Ovary (tissue), 9 donors: ENCODE measurements around the gene FBXW8. TPM values are rescaled to one million over a fixed set of nuclear protein-coding genes. Genes with fewer than 3 reads are reported as not detected.

ENCODE experiments used
- DNase-seq, 5 donors: peaks; one replicate each; pipeline ENCODE4 v3.0.0-alpha.2; 2019 to 2020
- H3K27ac ChIP-seq, 2 donors: fragments of 200-600 bp; one replicate each; pipeline versions ENCODE4 v1.5.1 to v1.8.0; 2019 to 2022
- H3K27me3 ChIP-seq: fragments of 200-600 bp; one replicate; pipeline ENCODE4 v1.8.0; 2022
- H3K36me3 ChIP-seq: fragments of 200-600 bp; sonication (generic); one replicate; pipeline ENCODE4 v1.5.1; 2019
- H3K4me1 ChIP-seq: one replicate; pipeline ENCODE4 v1.8.1; 2013; ENCODE audit warnings: mild to moderate bottlenecking, moderate library complexity; ENCODE audit not compliant: insufficient read depth
- H3K4me3 ChIP-seq: fragments of 200-600 bp; sonication (generic); one replicate; pipeline ENCODE4 v1.5.1; 2017
- H3K9me3 ChIP-seq, 2 donors: fragments of 200-600 bp in 1 of 2; sonication (generic) in 1 of 2; one replicate each; pipeline versions ENCODE4 v1.5.1 to v1.8.1; 2013 to 2019; ENCODE audit warnings: mild to moderate bottlenecking in 1 of 2, moderate library complexity in 1 of 2
- EP300 ChIP-seq: sonication (generic); formaldehyde crosslinking; IDR thresholded peaks from one replicate; pipeline ENCODE4 v1.6.1; 2017; ENCODE audit warnings: antibody characterized with exemption
- POLR2A ChIP-seq: fragments of 450-650 bp; IDR thresholded peaks from one replicate; pipeline ENCODE4 v1.6.1; 2017; ENCODE audit warnings: antibody characterized with exemption, mild to moderate bottlenecking, moderate library complexity
- whole genome bisulfite sequencing, 3 donors: extraction: QIAGEN DNeasy Blood & Tissue Kit in 1 of 3; methylation state at CpG; one replicate each; pipeline versions ENCODE4 v1.1.5 to v1.1.7; 2013 to 2017; 5-methylcytosine and 5-hydroxymethylcytosine counted together
- intact Hi-C, 4 donors: fragments of 100-400 bp; cut with DNase I; formaldehyde crosslinking; loops; one replicate each; pipeline versions ENCODE4 v1.11.0 to v1.15.1; 2022 to 2023
- polyA plus RNA-seq, 2 donors: library from polyadenylated mRNA; stranded (reverse); fragments of 200-250 nt in 1 of 2; fragments of 350-450 nt in 1 of 2; fragmentation: Illumina TruSeq in 1 of 2; extraction: RNeasy Lipid Tissue Mini Kit (QIAGEN cat#74804) in 1 of 2; gene quantifications; one replicate each; pipeline ENCODE4 v1.2.3, GENCODE V29; 2013 to 2014
- total RNA-seq, 7 donors: library from RNA; depleted of rRNA in 2 of 7; stranded (reverse); fragments of >200 nt in 2 of 7; fragmentation: NEBNext Ultra II Directional in 3 of 7; extraction: Animal tissue kit (Norgen Biotek cat#: 25700) in 3 of 7; gene quantifications; one replicate each; pipeline versions ENCODE4 v1.1.0 to v1.2.4, GENCODE V29; 2016 to 2023
- TF ChIP-seq, protein P1 (sequence below), 3 donors: fragments of 450-650 bp in 2 of 3; fragments of 200-600 bp in 1 of 3; IDR thresholded peaks; one replicate each; pipeline versions ENCODE4 v1.5.1 to v1.8.0; 2016 to 2022; ENCODE audit warnings: antibody characterized with exemption in 3 of 3, mild to moderate bottlenecking in 1 of 3
- donor health status: DM: no; HTN: no; CAD: no; lungs with moderate emphysema.
- donor health status: DM: no; HTN: no; CAD: no.
- donor health status: Bipolar disorder and iron deficiency.
- donor health status: DM: yes; HTN: yes; CAD: no.
- donor health status: DM: no; HTN: no; CAD: no.
- donor health status: DM: yes; HTN: yes; CAD: no.

FBXW8 gene
- total and polyA plus RNA-seq, 9 donors, result 7.4 to 23.1 (median 16.6) TPM

DNA sequence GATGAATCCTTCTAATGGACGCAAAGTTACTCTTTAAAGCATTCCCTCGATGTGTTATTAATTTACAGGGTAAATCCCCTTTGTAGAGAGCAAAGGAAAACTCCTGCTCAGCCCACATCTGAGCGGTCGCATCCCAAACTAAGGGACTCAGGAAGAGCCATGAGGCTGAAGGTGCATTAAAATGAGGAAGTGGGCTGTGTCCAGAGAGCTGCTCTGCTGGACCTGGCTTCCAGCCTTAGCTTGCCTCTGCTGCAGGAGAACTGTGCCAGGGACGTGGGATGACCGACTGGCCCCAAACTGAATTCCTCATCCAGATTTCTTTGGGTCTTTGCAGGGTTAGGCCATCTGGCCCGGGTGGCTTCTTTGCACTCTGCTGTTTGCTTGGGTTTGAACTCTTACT, 88.3 kb downstream of the FBXW8 start:
- H3K36me3 ChIP-seq, result no peaks in the 10 kb centered on the region

DNA sequence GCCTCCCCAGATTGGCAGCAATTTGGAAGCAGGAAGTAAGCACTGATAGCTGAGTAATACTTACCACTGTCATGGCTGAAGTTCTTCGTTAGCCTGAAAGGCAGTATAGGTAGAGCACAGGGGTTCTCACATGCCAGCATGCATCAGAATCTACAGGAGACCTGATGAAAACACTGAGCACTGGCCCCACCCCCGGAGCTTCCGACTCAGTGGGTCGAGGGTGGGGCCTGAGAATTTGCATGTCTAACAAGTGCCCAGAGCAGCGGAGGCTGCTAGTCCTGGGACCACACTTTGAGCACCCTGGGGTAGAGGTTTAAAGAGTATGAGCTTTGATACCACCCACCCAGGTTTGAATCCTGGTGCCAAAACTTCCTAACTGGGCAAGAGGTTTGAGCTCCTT, 89.6 kb downstream of the FBXW8 start:
- Histone ChIP-seq H3K4me1 (peaks cover 6% of the 10 kb centered on the region), H3K27me3 (no peaks in the 10 kb centered on the region), H3K9me3 (no peaks in the 10 kb centered on the region), H3K36me3 (no peaks in the 10 kb centered on the region), H3K4me3 (no peak overlapping the region), H3K27ac (no peak overlapping the region)
- whole genome bisulfite sequencing, 3 donors, result 84 to 89% (median 85%) methylated on average over 5 of the region's 5 CpGs
- DNase-seq, result no peak
- intact Hi-C loops, result no loop called here
- TF ChIP-seq EP300 (no peak), POLR2A (no peak)
- TF ChIP-seq, protein P1, sequence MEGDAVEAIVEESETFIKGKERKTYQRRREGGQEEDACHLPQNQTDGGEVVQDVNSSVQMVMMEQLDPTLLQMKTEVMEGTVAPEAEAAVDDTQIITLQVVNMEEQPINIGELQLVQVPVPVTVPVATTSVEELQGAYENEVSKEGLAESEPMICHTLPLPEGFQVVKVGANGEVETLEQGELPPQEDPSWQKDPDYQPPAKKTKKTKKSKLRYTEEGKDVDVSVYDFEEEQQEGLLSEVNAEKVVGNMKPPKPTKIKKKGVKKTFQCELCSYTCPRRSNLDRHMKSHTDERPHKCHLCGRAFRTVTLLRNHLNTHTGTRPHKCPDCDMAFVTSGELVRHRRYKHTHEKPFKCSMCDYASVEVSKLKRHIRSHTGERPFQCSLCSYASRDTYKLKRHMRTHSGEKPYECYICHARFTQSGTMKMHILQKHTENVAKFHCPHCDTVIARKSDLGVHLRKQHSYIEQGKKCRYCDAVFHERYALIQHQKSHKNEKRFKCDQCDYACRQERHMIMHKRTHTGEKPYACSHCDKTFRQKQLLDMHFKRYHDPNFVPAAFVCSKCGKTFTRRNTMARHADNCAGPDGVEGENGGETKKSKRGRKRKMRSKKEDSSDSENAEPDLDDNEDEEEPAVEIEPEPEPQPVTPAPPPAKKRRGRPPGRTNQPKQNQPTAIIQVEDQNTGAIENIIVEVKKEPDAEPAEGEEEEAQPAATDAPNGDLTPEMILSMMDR (IDR thresholded peaks at IDR 0.05), result no peak

More for the DNA sequence above, 88.3 kb downstream of the FBXW8 start:
- Histone ChIP-seq H3K27ac (no peak overlapping the region), H3K27me3 (no peaks in the 10 kb centered on the region), H3K9me3 (no peaks in the 10 kb centered on the region), H3K4me3 (no peak overlapping the region), H3K4me1 (peaks cover 1% of the 10 kb centered on the region)
- no peak for DNase-seq
- WGBS, 3 donors, result 78 to 83% (median 81%) methylated on average over 7 of the region's 7 CpGs
- no peak for TF ChIP-seq POLR2A
- TF ChIP-seq, protein P1 (IDR thresholded peaks at IDR 0.05), result no peak
- no peak for TF ChIP-seq EP300
- intact Hi-C loops, result no loop called here

DNA sequence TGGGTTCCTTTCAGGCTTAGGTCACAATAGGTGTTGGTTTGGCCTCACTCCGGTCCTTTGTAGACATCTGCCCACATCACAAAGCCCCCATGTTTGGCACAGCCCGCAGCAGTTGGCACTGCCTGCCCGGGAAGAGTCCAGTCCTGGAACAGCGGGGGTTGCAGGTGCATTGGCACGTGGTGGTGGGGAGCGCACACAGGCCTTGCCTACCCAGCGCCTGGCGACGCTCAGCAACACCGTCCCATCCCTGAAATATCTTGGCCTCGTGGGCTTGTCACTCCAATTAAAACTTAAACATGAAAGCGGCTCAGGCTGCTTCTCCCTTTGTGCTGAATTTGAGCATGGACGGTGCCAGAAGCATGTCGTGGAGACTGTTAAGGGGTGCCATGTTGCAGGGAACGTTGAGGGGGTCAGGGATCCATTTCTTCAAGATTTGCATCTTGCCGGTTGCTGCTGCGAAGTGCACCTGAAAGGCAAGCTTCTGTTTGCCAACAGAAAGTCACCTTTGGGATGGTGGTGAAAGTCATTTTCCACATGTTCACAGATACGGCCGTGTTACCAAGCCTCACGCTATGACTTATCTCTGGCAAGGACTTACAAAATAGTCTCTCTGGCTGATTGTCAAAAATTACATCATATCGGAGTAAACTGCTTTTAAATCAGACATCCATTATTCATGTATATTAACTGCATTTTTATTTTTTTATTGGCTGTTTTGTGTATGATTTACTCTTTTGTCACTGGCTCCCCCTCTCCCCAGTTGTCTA, 91.5 kb downstream of the FBXW8 start:
- Histone ChIP-seq H3K36me3 (no peaks in the 10 kb centered on the region), H3K4me3 (no peak overlapping the region), H3K27ac (no peak overlapping the region), H3K4me1 (peaks cover 10% of the 10 kb centered on the region), H3K9me3 (no peaks in the 10 kb centered on the region), H3K27me3 (no peaks in the 10 kb centered on the region)
- intact Hi-C loops, result no loop called here
- DNase-seq, result no peak
- TF ChIP-seq, protein P1 (IDR thresholded peaks at IDR 0.05), result no peak
- TF ChIP-seq POLR2A, result no peak
- TF ChIP-seq EP300, result no peak
- WGBS, 3 donors, result 75 to 85% (median 85%) methylated on average over 21 of the region's 21 CpGs

DNA sequence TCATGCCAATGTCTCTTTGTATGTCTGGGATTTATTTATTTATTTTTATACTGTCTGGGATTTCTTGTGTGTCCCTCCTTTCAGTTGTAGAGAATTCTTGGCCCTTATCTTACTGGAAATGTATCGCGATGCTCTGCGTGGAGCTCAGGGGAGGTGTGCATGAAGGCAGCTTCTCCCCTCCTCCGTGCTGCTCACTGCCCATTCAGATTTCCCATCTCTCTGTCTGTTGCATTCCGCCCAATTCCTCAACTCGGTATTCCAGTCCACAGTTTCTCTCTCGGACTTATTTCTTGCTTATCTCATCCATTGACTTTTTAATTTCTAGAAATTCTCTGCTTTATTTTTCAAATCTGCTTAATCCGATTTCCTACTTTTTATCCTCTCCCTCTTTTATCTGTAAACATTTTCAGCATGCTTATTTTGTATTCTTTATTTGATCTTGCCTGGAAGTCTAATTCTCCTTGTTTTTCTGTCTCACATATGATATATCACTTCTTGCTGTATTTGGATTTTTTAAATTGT, 93.2 kb downstream of the FBXW8 start:
- Histone ChIP-seq H3K27me3 (no peaks in the 10 kb centered on the region), H3K27ac (no peak overlapping the region), H3K36me3 (no peaks in the 10 kb centered on the region), H3K9me3 (no peaks in the 10 kb centered on the region), H3K4me1 (peaks cover 10% of the 10 kb centered on the region), H3K4me3 (no peak overlapping the region)
- intact Hi-C loops, result no loop called here
- 65 to 82% (median 79%) methylated on average over 8 of the region's 8 CpGs for WGBS, 3 donors
- TF ChIP-seq, protein P1 (IDR thresholded peaks at IDR 0.05), result no peak
- no peak for TF ChIP-seq EP300
- TF ChIP-seq POLR2A, result no peak
- DNase-seq, result no peak
